RCC 7860 (cell line): Measurements from ENCODE around the gene PIGL.
"Not testable (repeated sequence)": the region's sequence is repeated elsewhere in the genome, so short reads cannot be mapped to it uniquely, and the experiment has no call there.

ENCODE experiments used
- DNase-seq: peaks from one replicate; pipeline ENCODE4 v3.0.0-alpha.2; 2015; ENCODE audit warnings: low spot score
- FAIRE-seq: peaks from 2 replicates; lab custom pipeline; 2012; peaks lifted over from hg19 to GRCh38; lab: Jason Lieb, UNC

Gene PIGL

GRCh38 chr17:16216341-16217001 lies 539 bp upstream of the PIGL start:
- FAIRE-seq, DNase-seq: not testable (repeated sequence)

- no peak for FAIRE-seq
- no peak for DNase-seq
Measured at GRCh38 chr17:16222406-16222805, 5.4 kb downstream of the PIGL start.

DNA sequence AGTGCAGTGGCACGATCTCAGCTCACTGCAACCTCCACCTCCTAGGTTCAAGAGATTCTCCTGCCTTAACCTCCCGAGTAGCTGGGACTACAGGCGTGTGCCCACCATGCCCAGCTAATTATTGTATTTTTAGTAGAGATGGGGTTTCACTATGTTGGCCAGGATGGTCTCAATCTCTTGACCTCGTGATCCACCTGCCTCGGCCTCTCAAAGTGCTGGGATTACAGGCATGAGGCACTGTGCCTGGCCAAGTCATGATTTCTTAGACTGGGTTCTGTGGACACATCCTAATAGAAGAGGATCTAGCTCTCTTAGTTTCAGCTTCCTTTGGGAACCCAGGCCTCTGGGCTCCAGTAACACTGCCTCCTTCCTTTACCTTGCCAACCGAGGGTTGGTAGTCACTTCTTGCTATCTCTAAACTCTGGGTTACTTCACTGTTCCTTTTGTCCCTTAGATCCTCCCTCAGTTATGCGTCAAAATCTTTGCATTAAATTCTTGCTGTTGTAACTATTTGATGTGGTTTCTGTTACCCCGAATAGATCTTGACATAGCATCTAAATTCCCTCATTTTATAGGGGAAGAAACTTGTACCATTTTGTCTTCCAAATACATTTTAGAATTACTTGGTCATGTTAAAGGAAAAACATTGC lies 13.0 kb downstream of the PIGL start:
- DNase-seq, FAIRE-seq: not testable (repeated sequence)

- no peak for FAIRE-seq
Measured at GRCh38 chr17:16232391-16232790, 15.4 kb downstream of the PIGL start.

DNA sequence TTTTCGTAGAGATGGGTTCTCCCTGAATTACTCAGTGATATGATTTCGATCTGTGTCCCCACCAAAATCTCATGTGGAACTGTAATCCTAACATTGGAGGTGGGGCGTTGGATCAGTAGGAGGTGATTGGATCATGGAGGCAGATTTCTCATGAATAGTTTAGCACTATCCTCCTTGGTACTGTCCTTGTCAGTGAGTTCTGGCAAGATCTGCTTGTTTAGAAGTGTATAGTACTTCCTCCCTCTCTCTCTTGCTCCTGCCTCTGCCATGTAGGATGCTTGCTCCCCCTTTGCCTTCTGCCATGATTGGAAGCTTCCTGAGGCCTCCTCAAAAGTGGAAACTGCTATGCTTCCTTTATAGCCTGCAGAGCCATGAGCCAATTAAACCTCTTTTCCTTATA lies 22.9 kb downstream of the PIGL start:
- FAIRE-seq (no peak), DNase-seq (no peak)

More at GRCh38 chr17:16232391-16232790, 15.4 kb downstream of the PIGL start:
- DNase-seq = no peak

DNA sequence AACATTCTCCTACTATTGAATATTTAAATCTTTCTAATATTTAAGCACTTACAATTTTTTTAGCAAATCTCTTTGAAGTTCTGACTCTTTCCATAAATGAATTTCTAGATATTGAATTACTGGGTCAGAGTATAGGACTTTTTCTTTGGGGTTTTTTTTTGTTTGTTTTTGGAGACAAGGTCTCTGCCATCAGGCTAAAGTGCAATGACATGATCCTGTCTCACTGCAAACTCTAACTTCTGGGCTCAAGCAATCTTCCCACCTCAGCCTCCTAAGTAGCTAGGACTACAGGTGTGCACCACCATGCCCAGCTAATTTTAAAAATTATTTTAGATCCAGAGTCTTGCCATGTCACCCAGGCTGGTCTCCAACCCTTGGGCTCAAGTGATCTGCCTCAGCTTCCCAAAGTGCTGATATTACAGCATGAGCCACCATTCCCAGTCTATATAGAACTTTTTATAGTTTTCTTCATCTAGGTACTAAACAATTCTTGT lies 24.9 kb downstream of the PIGL start:
- DNase-seq (no peak), FAIRE-seq (no peak)

GRCh38 chr17:16243385-16243784 lies 26.4 kb downstream of the PIGL start:
- no peak for FAIRE-seq
- no peak for DNase-seq

- FAIRE-seq = no peak
- no peak for DNase-seq
Measured at GRCh38 chr17:16243801-16244567, 27.0 kb downstream of the PIGL start.

DNA sequence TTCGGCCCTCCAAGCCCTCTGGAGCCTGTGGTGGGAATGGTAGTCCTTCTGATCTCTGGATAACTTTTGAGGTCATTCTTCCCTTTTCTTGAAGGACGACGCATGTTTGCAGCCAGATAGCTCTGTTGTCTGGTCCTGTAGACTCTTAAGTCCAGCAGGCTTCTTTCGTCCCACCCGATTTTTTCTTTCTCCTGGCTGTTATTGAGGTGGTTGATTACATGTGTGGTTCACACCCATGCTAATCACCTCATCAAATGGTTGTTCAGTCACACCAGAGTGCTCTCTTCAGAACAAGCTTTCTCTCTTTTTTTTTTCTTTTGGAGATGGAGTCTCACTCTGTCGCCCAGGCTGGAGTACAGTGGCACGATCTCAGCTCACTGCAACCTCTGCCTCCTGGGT lies 30.6 kb downstream of the PIGL start:
- DNase-seq (no peak), FAIRE-seq (no peak)

- DNase-seq = no peak
Measured at GRCh38 chr17:16250635-16251034, 33.6 kb downstream of the PIGL start.

DNA sequence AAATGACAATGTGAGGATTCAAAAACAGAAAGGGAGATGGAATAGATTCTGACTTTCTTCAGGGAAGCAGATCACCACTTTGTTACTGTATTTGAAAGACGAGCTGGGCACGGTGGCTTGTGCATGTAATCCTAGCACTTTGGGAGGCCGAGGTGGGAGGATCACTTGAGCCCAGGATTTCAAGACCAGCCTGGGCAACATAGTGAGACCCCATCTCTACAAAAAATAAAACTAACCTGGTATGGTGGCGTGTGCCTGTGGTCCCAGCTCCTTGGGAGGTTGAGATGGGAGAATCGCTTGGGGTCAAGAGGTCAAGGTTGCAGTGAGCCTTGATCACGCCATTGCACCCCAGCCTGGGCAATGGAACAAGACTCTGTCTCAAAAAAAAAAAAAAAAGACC lies 34.0 kb downstream of the PIGL start:
- DNase-seq (no peak), FAIRE-seq (no peak)

More at GRCh38 chr17:16250635-16251034, 33.6 kb downstream of the PIGL start:
- FAIRE-seq = no peak

DNA sequence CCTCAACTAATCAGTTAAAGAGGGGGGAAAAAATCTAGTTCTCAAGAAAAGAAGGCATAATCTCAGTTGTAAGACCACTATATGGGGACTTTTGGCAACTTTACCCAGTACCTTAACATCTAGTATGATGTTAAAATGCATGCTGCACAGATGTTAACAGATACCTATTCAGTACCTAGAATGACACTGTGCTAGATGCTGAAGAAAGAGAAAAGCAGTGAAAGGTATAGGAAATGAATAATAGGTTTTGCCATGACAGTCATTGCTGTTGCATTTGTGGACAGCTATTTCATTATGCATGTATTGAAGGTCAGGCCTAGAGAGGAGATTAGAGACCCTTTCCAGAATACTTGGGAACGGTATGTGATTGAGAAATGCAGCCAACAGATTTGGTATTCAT lies 34.5 kb downstream of the PIGL start:
- FAIRE-seq (no peak), DNase-seq (no peak)

GRCh38 chr17:16254773-16255400 lies 37.9 kb downstream of the PIGL start:
- DNase-seq = no peak
- FAIRE-seq = no peak

- no peak for FAIRE-seq
- DNase-seq = no peak
Measured at GRCh38 chr17:16255481-16255921, 38.5 kb downstream of the PIGL start.

GRCh38 chr17:16258901-16259300 lies 41.9 kb downstream of the PIGL start:
- DNase-seq (no peak), FAIRE-seq (no peak)

GRCh38 chr17:16259926-16260325 lies 42.9 kb downstream of the PIGL start:
- no peak for FAIRE-seq
- DNase-seq = no peak

GRCh38 chr17:16261049-16261448 lies 44.0 kb downstream of the PIGL start:
- FAIRE-seq (no peak), DNase-seq (no peak)

- DNase-seq = no peak
- no peak for FAIRE-seq
Measured at GRCh38 chr17:16262201-16262600, 45.2 kb downstream of the PIGL start.

DNA sequence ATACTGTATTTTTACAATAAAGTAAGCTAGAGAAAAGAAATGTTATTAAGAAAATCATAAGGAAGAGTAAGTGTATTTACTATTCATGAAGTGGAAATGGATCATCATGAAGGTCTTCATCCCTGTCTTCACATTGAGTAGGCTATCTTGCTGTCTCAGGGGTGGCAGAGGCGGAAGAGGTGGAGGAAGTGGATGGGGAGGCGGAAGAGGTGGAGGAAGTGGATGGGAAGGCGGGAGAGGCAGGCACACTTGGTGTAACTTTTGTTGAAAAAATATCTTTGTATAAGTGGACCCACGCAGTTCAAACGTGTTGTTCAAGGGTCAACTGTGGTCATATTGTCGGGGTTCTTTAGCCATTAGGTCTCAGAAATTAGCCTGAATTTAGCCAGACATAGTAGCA lies 50.2 kb downstream of the PIGL start:
- DNase-seq (no peak), FAIRE-seq (no peak)

GRCh38 chr17:16269658-16270057 lies 52.6 kb downstream of the PIGL start:
- no peak for DNase-seq

More at GRCh38 chr17:16269658-16270057, 52.6 kb downstream of the PIGL start:
- FAIRE-seq = no peak
